ENCODE data around the gene DRAM2.

GRCh38 chr1:111085676-111086075 is 54.2 kb downstream of the DRAM2 start:
- no peak for TF ChIP-seq EZH2 (IDR thresholded peaks at IDR 0.05; ENCODE audit: low read length, missing control alignments)
- TF ChIP-seq, protein P1, sequence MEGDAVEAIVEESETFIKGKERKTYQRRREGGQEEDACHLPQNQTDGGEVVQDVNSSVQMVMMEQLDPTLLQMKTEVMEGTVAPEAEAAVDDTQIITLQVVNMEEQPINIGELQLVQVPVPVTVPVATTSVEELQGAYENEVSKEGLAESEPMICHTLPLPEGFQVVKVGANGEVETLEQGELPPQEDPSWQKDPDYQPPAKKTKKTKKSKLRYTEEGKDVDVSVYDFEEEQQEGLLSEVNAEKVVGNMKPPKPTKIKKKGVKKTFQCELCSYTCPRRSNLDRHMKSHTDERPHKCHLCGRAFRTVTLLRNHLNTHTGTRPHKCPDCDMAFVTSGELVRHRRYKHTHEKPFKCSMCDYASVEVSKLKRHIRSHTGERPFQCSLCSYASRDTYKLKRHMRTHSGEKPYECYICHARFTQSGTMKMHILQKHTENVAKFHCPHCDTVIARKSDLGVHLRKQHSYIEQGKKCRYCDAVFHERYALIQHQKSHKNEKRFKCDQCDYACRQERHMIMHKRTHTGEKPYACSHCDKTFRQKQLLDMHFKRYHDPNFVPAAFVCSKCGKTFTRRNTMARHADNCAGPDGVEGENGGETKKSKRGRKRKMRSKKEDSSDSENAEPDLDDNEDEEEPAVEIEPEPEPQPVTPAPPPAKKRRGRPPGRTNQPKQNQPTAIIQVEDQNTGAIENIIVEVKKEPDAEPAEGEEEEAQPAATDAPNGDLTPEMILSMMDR (conservative IDR thresholded peaks at IDR 0.05 in 1 of 2, IDR thresholded peaks at IDR 0.05 in 1 of 2; ENCODE audit: low read depth in 1 of 2, low read length in 2 of 2) = no peak

Measured in fibroblast of lung (primary cell).